Activated CD8-positive, alpha-beta memory T cell treated with anti-CD3 and anti-CD28 coated beads, Interleukin-2, amount 50 U/mL, for 1 hour (primary cell): ENCODE results near the gene B4GALT2.

Experiments used
- DNase-seq: peaks from one replicate; pipeline ENCODE4 v3.0.0-alpha.2; 2020; ENCODE audit errors: extremely low read depth

Gene B4GALT2

DNA sequence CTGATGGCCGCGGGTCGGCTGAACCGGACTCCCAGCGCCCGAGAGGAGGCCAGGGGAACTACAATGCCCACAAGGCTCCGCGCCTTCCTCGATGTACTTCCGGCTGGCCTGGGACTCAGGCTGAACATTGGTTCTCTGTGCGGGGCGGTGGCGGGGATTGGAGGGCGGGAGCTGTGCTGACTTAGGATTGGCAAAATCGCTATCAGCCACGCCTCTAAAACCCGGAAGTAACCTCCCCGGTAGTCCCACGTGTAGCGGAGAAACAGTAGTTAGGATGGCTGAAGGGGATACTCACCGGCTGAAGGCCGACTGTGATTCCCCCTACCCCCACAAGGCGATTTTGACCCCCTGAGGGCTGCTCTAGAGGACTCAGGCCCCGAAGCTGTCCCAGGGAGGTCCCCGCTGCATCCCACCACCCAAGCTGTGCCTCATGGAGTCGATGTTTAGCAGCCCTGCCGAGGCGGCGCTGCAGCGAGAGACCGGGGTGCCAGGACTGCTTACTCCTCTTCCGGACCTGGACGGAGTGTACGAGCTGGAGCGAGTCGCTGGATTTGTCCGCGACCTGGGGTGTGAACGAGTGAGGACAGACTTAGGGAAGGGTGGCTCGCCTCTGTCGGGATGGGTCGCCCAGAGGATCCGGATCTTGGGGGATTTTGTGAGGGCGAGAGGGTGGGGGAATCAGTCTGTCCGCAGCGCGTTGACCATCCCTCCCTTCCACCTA, 9.1 kb upstream of the B4GALT2 start, which contains the start of gene DPH2:
Gene DPH2 (plus strand): TSS at position 265 of the 721 bp plus-strand sequence. CDS start 166 bp downstream, at position 431.
- DNase-seq = peak; percentile 90

DNA sequence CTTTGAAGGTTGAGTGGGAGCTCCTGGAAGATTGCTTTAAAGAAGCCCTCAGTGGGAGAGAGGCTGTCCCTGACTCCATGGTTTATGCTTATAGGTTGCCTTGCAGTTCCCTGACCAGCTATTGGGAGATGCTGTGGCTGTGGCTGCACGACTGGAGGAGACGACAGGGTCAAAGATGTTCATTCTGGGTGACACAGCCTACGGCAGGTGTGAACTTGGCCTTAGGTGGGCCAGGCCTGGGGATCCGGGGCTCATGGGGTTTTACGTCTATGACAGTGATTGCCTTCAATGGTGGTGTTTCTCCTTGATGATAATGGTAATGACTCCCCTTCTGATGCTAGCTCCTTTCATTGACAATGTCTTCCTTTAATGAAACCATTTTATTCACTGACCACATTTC, 8.5 kb upstream of the B4GALT2 start:
- DNase-seq = no peak

DNA sequence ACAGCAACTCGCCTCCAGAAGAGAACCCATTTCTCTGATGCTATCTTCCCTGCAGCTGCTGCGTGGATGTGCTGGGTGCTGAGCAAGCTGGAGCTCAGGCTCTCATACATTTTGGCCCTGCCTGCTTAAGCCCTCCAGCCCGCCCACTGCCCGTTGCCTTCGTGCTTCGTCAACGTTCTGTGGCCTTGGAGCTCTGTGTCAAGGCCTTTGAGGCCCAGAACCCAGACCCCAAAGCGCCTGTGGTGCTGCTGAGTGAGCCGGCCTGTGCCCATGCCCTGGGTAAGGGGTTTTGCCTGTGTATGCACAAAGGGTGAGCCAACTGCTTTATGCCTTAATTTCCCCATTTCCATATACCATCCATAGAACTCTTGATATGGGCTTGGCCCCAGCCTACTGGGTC, 8.1 kb upstream of the B4GALT2 start:
- no peak for DNase-seq

DNA sequence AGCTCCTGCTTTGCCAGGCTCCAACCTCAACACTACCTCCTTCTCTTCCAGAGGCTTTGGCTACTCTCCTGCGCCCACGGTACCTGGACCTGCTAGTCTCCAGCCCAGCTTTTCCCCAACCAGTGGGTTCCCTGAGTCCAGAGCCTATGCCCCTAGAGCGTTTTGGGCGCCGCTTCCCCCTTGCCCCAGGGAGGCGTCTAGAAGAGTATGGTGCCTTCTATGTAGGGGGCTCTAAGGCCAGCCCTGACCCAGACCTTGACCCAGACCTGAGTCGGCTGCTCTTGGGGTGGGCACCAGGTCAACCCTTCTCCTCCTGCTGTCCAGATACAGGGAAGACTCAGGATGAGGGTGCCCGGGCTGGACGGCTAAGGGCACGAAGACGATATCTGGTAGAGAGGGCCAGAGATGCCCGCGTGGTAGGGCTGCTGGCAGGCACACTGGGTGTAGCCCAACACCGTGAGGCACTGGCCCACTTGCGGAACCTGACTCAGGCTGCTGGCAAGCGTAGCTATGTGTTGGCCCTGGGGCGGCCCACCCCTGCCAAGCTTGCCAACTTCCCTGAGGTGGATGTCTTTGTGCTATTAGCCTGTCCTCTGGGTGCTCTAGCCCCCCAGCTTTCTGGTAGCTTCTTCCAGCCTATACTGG, 7.6 kb upstream of the B4GALT2 start:
- no peak for DNase-seq

DNA sequence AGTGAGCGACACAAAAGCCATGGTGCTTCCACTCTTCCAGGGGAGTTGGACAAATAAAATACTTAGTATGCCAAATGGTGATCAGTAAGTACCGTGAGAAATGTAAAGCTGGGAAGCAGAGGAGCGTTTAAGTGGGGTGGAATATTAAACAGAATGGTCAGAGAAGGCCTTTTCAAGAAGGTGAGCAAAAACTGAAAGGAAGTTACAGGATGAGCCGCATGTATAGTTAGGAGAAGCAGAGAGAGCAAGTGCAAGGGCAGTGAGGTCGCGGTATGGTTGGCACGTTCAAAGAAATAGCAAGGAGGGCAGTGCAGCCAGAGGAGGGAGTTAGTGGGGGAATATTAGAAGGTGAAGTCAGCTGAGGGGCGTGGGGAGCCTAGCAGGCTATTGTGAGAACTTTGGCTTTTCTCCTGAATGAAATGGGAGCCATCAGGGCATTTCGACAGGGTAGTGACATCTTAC, 5.0 kb upstream of the B4GALT2 start:
- DNase-seq = no peak

DNA sequence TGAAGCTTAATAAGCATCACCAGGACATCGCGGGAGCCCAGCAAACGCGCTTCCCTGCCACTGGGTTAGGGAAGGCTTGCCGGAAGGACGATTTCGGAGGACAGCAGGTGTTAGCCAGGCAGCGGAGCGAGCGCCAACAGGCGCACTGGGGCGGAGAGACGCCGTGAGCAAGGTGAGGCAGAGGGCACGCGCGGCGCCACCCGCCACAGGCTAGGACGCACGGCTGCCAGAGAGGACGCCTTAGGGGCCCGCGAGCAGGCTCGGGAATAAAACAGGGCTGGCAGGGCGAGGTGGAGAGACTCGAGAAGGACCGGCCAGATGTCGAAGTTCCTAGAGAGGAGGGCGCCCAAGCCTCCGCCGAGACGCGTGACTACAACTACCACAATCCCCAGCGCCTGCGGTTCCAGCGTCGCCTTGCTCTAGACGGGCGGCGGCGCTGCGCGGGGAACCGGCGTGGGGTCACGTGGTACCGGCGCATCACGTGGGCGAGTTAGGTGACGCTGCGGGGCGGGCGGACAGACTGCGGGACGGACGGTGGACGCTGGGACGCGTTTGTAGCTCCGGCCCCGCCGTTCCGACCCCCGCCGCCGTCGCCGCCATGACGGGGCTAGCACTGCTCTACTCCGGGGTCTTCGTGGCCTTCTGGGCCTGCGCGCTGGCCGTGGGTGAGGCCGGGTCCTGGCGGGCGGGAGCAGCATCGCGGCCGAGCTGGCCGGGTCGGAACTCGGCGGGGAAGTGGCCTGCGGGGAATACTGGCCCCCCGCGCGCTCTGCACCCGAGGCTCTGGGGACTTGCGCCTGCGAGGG, 4.4 kb upstream of the B4GALT2 start, which contains the start of gene ATP6V0B:
Gene ATP6V0B (plus strand): TSS at position 518 of the 806 bp plus-strand sequence. CDS start 81 bp downstream, at position 599.
- DNase-seq = peak; percentile 78

DNA sequence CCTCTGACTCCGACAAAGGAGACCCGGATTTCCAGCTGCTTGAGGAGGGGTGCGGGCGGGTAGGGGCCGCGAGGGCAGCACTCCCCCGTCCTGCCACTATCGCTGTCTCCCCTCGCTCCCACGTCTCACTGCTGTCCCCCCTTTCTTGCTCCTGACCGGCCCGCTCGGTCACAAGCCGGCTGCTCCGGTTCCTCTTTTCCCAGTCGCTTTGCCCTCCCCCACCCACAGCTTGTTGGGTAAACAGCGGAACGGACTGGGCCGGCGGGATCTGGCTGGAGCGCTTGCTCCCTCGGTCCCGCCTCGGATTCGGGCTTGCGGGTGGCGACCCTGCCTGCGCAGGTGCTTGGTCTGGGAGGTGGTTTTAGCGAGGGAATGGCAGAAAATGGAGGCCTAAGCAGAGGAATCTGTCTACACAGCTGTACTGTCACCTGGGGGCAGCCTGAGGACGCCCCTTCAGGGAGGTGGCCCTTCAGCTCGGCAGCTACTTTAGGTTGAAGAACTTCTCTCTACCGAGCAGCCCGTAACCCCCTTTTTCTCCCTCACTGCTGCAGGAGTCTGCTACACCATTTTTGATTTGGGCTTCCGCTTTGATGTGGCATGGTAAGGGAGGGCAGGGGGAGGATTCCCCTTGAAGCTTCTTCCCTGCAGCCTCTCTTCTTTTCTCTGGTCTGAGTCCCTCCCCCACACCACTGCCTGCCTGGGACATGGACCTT, 3.6 kb upstream of the B4GALT2 start:
- DNase-seq = no peak

DNA sequence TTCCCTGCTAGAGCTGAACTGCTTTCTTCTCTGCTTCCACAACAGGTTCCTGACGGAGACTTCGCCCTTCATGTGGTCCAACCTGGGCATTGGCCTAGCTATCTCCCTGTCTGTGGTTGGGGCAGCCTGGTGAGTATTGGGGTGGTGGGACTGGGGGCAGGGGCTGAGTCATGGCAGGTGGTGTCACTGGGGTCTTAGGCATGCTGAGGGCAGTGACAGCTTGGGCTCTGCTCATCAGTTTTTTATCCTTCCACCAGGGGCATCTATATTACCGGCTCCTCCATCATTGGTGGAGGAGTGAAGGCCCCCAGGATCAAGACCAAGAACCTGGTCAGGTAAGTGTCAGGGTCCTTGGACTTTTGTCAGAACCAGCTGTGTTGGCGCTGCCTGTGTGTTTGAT, 3.0 kb upstream of the B4GALT2 start:
- DNase-seq = no peak

DNA sequence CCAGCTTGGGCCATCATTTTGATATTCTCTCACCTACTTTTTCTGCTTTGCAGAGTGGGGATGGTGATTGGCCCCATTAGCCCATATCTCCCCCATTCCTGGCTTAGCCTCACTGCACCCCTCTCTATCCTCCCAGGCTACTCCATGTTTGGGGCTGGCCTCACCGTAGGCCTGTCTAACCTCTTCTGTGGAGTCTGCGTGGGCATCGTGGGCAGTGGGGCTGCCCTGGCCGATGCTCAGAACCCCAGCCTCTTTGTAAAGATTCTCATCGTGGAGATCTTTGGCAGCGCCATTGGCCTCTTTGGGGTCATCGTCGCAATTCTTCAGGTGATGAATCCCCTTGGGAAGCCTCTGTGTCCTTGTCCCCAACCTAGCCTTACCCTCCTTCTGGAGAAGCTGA, 2.1 kb upstream of the B4GALT2 start:
- no peak for DNase-seq

DNA sequence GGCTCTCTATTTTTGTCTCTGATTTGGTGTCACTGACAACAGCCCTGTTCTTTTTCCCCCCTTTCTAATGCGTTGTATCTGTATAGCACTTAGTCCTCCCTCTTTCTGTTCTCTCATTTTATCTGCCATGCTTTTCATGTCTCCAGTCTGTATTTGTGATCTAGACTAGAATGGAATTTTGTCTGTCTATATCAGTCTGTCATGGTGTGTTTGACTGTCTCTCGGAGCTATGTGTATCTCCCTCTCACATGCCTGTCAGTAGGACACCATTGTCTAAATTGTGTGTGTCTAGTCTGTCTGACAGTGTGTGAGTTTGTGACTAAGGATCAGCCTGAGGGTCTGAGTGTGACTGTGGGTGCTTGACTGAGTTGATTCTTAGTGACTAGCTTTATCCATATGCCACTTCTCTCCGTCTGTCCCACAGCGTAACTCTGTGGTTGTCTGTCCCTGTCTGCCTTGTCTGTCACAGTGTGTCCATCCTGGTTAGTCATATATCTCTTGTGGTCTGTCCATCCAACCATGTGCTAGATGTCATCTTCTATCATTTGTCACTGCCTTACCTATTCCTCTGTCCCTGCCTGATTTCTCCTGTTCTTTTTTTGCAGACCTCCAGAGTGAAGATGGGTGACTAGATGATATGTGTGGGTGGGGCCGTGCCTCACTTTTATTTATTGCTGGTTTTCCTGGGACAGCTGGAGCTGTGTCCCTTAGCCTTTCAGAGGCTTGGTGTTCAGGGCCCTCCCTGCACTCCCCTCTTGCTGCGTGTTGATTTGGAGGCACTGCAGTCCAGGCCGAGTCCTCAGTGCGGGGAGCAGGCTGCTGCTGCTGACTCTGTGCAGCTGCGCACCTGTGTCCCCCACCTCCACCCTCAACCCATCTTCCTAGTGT, 1.4 kb upstream of the B4GALT2 start:
- no peak for DNase-seq

DNA sequence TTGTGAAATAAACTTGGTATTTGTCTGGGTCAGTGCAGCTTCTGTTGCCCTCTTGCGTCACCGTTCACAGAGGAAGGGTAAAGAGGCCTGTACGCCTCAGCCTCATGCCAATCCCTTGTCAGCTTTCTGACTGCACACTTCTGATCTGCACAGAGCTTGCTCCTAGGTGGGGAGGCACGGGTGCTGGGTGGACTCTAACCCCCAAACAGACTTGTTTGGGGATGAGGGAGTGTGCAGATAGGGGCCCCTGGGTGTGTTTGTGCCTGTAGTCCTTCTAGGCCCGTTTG, 803 bp upstream of the B4GALT2 start:
- DNase-seq = no peak

DNA sequence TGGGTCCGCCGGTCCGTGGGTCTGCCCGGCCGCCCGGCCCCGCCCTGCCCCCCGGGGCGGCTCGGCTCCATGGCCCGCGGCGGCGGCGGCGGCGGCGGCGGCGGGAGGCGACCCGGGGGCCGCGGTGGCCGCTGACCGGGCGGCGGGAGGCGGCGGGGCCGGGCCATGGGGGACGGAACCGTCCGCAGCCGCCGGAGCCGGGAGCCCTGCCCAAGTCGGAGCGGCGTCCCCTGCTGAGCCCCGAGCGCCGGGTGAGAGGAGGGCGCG, 184 bp downstream of the B4GALT2 start:
- no peak for DNase-seq

DNA sequence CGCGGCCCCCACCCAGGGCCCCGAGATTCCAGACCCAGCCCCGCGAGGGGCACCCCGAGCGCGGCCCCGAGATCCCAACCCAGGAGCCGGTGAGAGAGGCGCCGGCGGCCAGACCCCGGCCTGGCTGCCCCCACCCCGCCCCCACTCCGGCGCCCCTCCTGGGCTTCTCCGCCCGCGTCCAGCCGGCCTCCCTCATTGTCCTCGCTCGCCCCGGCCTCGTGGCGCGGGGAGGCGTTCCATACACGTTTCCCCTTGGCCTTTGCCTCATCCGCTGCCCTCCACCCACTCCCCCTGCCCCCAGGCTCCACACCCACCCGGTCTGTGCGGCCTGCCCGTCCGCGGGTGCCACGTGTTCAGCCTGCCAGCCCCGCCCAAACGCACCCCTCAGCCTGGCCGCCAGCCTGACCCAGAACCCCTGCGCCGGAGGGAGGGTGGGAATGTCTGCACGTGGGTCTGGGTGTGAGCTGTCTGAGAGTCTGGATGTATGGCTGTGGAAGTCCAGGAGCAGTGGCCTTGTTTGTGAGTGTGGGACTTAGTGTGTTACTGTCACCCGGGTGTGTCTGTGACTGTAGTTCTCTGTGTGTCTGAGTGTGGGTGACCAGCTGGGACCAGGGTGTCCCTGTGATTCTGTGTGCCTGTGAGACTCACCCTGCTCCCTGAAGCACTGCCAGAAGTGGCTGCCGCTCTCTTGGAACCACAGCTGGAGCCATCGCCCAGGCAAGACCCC, 681 bp downstream of the B4GALT2 start:
- DNase-seq = no peak

DNA sequence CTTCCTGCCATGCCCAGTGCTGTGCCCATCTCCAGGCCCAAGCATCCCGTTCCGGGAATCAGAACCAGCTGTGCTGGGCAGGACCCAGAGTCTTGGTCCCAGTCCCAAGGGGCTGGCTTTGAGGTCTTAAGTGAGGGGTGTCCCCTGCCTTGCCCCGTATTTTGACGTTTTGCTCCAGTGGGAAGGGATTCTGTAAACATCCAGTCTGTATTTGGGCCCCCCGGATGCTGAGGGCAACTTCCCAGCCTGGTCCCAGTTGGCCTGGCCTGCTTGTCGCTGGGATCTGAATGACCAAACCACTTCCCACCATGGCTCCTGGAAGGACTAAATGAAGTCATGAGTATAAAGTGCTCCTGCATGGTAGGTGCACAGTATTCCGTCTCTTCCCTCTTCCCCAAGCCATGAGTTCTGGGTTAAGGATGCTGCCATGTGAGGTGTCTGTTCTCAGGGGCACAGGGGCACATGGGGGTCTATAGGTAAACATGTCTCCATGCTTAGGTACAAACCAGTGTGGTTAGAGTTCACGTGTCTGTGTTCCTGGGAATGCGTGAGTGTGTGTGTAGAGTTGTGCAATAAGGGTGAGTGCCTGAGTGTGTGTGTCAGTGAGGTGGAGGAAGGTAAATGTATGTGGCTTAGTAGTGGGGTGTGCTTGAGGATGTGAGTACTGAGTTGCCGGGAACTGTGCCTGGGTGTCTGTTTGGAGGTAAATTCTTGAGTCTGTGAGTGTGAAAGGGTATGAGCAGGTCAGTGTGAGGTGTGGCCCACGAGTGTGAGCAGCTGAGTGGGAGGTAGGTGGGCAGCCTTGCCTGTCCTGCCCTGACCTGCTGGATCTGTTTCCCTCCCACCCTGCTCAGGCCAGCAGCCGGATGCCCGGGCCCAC, 1.5 kb downstream of the B4GALT2 start:
- no peak for DNase-seq

DNA sequence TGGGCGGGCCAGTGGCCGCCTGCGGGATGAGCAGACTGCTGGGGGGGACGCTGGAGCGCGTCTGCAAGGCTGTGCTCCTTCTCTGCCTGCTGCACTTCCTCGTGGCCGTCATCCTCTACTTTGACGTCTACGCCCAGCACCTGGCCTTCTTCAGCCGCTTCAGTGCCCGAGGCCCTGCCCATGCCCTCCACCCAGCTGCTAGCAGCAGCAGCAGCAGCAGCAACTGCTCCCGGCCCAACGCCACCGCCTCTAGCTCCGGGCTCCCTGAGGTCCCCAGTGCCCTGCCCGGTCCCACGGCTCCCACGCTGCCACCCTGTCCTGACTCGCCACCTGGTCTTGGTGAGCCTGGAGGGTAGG, 2.1 kb downstream of the B4GALT2 start:
- no peak for DNase-seq

DNA sequence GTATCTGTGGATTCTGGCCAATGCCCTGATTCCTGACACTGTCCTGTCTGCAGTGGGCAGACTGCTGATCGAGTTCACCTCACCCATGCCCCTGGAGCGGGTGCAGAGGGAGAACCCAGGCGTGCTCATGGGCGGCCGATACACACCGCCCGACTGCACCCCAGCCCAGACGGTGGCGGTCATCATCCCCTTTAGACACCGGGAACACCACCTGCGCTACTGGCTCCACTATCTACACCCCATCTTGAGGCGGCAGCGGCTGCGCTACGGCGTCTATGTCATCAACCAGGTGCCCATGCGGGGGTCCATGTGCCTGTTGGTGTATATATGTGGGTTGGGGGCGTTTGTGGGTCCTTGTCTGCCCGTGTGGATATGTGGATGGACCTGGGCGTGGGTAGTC, 2.6 kb downstream of the B4GALT2 start:
- no peak for DNase-seq

DNA sequence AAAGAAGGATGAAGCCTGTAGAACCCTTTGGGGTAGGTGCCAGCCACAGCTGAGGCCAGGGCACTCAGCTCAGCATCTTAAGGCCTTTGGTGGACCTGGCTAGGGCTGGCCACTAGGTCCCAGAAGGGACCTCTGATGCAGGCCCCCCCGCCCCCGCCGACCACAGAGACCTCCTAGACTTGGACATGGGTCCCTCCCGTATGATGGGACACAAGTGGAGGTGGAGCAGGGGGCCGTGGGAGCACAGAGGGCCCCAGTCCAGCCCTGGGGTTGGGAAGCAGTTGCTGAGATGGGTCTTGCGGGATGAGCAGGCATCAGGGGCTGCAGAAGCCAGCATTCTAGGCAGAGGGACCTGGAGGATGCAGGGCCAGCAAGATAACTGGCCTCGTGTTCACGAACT, 3.2 kb downstream of the B4GALT2 start:
- DNase-seq = no peak

DNA sequence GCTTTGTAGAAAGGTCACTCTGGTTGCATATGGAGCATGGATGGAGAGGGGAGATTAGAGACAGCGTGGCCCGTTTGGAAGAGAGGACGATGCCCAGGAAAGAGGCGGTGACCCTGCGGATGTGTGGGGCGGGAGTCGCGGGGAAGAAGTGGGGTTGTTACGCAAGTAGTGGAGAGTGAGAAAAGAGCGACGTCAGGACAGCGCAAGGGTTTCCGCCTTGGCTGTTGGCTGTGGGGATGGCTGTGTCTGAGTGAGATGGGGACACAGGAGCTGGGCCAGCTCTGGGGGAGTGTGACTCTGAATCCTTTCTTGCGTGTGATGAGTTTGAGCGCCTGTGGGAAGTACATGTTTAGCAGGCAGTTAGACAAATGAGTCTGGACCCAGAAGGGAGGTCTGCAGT, 3.8 kb downstream of the B4GALT2 start:
- DNase-seq = no peak

DNA sequence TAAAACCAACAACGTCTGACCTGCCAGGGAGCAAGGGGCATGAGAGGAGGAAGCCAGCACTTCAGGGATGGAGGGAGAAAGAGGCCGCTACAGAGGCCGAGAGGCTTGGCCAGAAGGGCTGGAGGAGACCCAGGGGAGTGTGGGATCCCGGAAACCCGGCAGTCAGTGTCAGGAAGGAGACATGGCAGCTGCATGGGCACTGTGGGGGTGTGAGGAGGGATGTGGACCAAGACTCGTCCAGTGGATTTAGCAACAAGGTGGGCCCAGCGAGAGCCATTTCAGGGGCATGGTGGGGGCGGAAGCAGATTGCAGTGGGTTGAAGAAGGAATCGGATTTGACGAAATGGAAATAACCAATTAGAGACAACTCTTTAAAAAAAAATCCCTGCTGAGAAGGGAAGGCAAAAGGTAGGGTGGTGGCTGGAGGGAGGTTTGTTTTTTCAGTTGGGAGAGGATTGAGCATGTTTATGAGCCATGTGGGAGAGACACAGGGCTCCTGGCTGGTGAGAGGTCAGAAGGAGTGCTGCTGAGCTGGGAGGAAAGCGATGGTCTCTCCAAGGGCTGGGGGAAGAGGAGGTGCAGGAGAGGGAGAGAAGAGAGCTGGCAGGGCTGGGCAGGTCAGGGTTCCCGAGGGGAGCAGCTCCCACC, 4.4 kb downstream of the B4GALT2 start:
- DNase-seq = no peak
